ENCODE data around the gene PPP1R37. TPM values are rescaled to one million over a fixed set of nuclear protein-coding genes. Genes with fewer than 3 reads are reported as not detected.
A peak's percentile ranks its signal among the peaks of the same experiment; 100 is the strongest.

PPP1R37 gene
- total RNA-seq, 1 experiment from 2014 or later, result 33.6 TPM

GRCh38 chr19:45140144-45140503 lies 47.1 kb downstream of the PPP1R37 start:
- H3T11ph ChIP-seq (ENCODE audit: low read length), result no peak overlapping the region
- H3K4me2 ChIP-seq (ENCODE audit: insufficient read depth, insufficient read length, low read length), result no peak overlapping the region
- H3K79me1 ChIP-seq (ENCODE audit: insufficient read depth, low read depth, low read length, poor library complexity, severe bottlenecking), result no peaks in the 10 kb centered on the region
- no peaks in the 10 kb centered on the region for H3K9me3 ChIP-seq (ENCODE audit: control insufficient read depth, low read depth, low read length)
- H2AK5ac ChIP-seq (ENCODE audit: insufficient read length, low read length), result no peak overlapping the region
- Mint-ChIP-seq H3K36me3 (ENCODE audit: insufficient read depth in 1 of 3, low read depth in 3 of 3) (peaks cover 10 to 27% (median 25%) of the 10 kb centered on the region in 3 experiments; a peak in 6 of 7 replicates), H3K27me3 (ENCODE audit: low read depth) (no peaks in the 10 kb centered on the region), H3K9me3 (no peaks in the 10 kb centered on the region), H3K4me3 (no peak overlapping the region), H3K4me1 (peaks cover 23 to 24% of the 10 kb centered on the region in 2 experiments), H3K27ac (peak overlapping the region in 1 of 3 experiments; percentile 90; a peak in 1 of 7 replicates)
- no peak overlapping the region for H2BK120ac ChIP-seq (ENCODE audit: low read depth, low read length, poor library complexity, severe bottlenecking)
- H2BK5ac ChIP-seq (ENCODE audit: insufficient read length, low read length), result no peak overlapping the region
- no peak overlapping the region for H3K4ac ChIP-seq (ENCODE audit: low read depth, low read length)
- no peak overlapping the region for H3K27ac ChIP-seq (ENCODE audit: insufficient read length, low read depth, low read length)
- no peaks in the 10 kb centered on the region for H3K23me2 ChIP-seq (ENCODE audit: insufficient read length, low read depth, low read length, poor library complexity, severe bottlenecking)
- H2BK12ac ChIP-seq (ENCODE audit: insufficient read length, low read depth, low read length), result no peak overlapping the region
- no peak overlapping the region for H4K5ac ChIP-seq (ENCODE audit: insufficient read length, low read depth, low read length)
- no peak overlapping the region for H4K91ac ChIP-seq (ENCODE audit: insufficient read length, low read depth, low read length)
- H4K20me1 ChIP-seq (ENCODE audit: control insufficient read depth, insufficient read depth, insufficient read length), result no peaks in the 10 kb centered on the region
- no peak overlapping the region for H2BK20ac ChIP-seq (ENCODE audit: low read depth, low read length, poor library complexity, severe bottlenecking)
- no peak overlapping the region for H2AFZ ChIP-seq (ENCODE audit: low read length)
- H3K27me3 ChIP-seq (ENCODE audit: insufficient read depth, low read length), result no peaks in the 10 kb centered on the region
- H3K23ac ChIP-seq (ENCODE audit: insufficient read length, low read depth, low read length), result no peak overlapping the region
- no peak for TF ChIP-seq CTCF (conservative IDR thresholded peaks at IDR 0.05)
- no peak overlapping the region for H3K9ac ChIP-seq (ENCODE audit: extremely low read depth, insufficient read length, low read length)
- no peak overlapping the region for H3K56ac ChIP-seq (ENCODE audit: insufficient read length, low read depth, low read length)
- H4K8ac ChIP-seq (replicated peaks; ENCODE audit: insufficient read length, low read depth, low read length), result no peak overlapping the region
- no peak overlapping the region for H2BK15ac ChIP-seq (ENCODE audit: low read depth, low read length)
- no peak overlapping the region; the same call in 1 of the 2 replicates for H3K14ac ChIP-seq (ENCODE audit: insufficient read depth, low read length)
- no peaks in the 10 kb centered on the region for H3K4me1 ChIP-seq (ENCODE audit: insufficient read depth, low read length)
- WGBS (ENCODE audit: extremely low coverage, insufficient read length, low lambda C conversion rate), result no CpG with 5 or more reads among the region's 8 CpGs
- DNase-seq, result no peak
- H3K79me2 ChIP-seq (ENCODE audit: insufficient read depth, low read length), result no peaks in the 10 kb centered on the region
- no peak overlapping the region for H3K18ac ChIP-seq (ENCODE audit: insufficient read length, low read depth, low read length)

Data from H9 (cell line).